CD4-positive, alpha-beta T cell (primary cell): ENCODE results near the gene PRX. TPM values are rescaled to one million over a fixed set of nuclear protein-coding genes. Genes with fewer than 3 reads are reported as not detected.
"Not testable (repeated sequence)": the region's sequence is repeated elsewhere in the genome, so short reads cannot be mapped to it uniquely, and the experiment has no call there.

ENCODE experiments used
- ATAC-seq: fragments of 200-7000 bp; cut with Tn5 transposase; one replicate; pipeline ENCODE4 v1.10.0; 2022; ENCODE audit warnings: mild to moderate bottlenecking; ENCODE audit not compliant: poor library complexity
- CTCF ChIA-PET: fragments of 350-600 bp; sonication (Branson Sonifier 250); formaldehyde crosslinking; loops from one replicate; lab custom pipeline; 2021; ENCODE audit warnings: antibody characterized with exemption, inconsistent platforms; lab: Charles Lee
- POLR2A ChIA-PET: fragments of 350-600 bp; sonication (Branson Sonifier 250); formaldehyde crosslinking; loops from one replicate; lab custom pipeline; 2021; ENCODE audit warnings: antibody characterized with exemption, inconsistent platforms; lab: Charles Lee
- DNase-seq, 14 experiments: peaks; one replicate each; pipeline ENCODE4 v3.0.0-alpha.2; 2013 to 2020; ENCODE audit warnings: mixed read lengths in 2 of 14
- H3K27ac ChIP-seq, 2 donors: one replicate each; pipeline versions ENCODE4 v1.5.1 to v1.7.0; 2013; ENCODE audit warnings: low read length in 2 of 2, low read depth in 1 of 2, mild to moderate bottlenecking in 1 of 2
- H3K27me3 ChIP-seq, 2 experiments: 1 replicate in 1 of 2; 2 replicates in 1 of 2; pipeline versions ENCODE4 v1.6.1 to v1.7.0; 2013; ENCODE audit warnings: low read length in 2 of 2, control low read depth in 1 of 2, mild to moderate bottlenecking in 1 of 2, moderate library complexity in 1 of 2; ENCODE audit not compliant: insufficient read depth in 2 of 2, control insufficient read depth in 1 of 2
- H3K36me3 ChIP-seq: one replicate; pipeline ENCODE4 v1.6.1; 2013; ENCODE audit warnings: low read length, control low read depth; ENCODE audit not compliant: insufficient read depth
- H3K4me1 ChIP-seq: one replicate; pipeline ENCODE4 v1.6.1; 2013; ENCODE audit warnings: low read length, control low read depth; ENCODE audit not compliant: insufficient read depth
- H3K4me3 ChIP-seq: one replicate; pipeline ENCODE4 v1.5.1; 2013; ENCODE audit warnings: mild to moderate bottlenecking, low read length, moderate library complexity
- H3K9me3 ChIP-seq, 2 experiments: 1 replicate in 1 of 2; 2 replicates in 1 of 2; pipeline versions ENCODE4 v1.6.1 to v1.7.0; 2013; ENCODE audit warnings: low read length in 2 of 2, mild to moderate bottlenecking in 2 of 2, control low read depth in 1 of 2, moderate library complexity in 1 of 2; ENCODE audit not compliant: control insufficient read depth in 1 of 2, insufficient read depth in 1 of 2
- H3K27ac Mint-ChIP-seq: one replicate; pipeline ENCODE4 v1.8.0; 2020; ENCODE audit warnings: mixed read lengths
- H3K27me3 Mint-ChIP-seq: one replicate; pipeline ENCODE4 v1.8.0; 2021; ENCODE audit warnings: mixed read lengths
- H3K36me3 Mint-ChIP-seq: one replicate; pipeline ENCODE4 v1.8.0; 2021; ENCODE audit warnings: low read depth, mixed read lengths
- H3K4me1 Mint-ChIP-seq: one replicate; pipeline ENCODE4 v1.8.0; 2021; ENCODE audit warnings: low read depth, mixed read lengths
- H3K4me3 Mint-ChIP-seq: one replicate; pipeline ENCODE4 v1.8.0; 2020; ENCODE audit warnings: mild to moderate bottlenecking, mixed read lengths
- H3K9me3 Mint-ChIP-seq: one replicate; pipeline ENCODE4 v1.8.0; 2020; ENCODE audit warnings: mixed read lengths
- intact Hi-C, 2 experiments: fragments of 100-400 bp; cut with DNase I in 1 of 2; cut with micrococcal nuclease in 1 of 2; formaldehyde crosslinking; loops; one replicate each; pipeline versions ENCODE4 v1.15.1 to v1.9.0; 2023 to 2025; cut with DNase I, micrococcal nuclease
- total RNA-seq, 174 experiments: library from RNA in 2 of 174; stranded (reverse) in 2 of 174; gene quantifications; one replicate each; pipeline ENCODE4 v1.2.3 and lab custom pipeline; 2021 to 2026
- TF ChIP-seq, protein P1 (sequence below): fragments of 200-600 bp; IDR thresholded peaks from one replicate; pipeline ENCODE4 v1.8.0; 2022; ENCODE audit warnings: antibody characterized with exemption, mild to moderate bottlenecking

Gene PRX
- total RNA-seq, 2 experiments from 2014 or later: 1.5 TPM

DNA sequence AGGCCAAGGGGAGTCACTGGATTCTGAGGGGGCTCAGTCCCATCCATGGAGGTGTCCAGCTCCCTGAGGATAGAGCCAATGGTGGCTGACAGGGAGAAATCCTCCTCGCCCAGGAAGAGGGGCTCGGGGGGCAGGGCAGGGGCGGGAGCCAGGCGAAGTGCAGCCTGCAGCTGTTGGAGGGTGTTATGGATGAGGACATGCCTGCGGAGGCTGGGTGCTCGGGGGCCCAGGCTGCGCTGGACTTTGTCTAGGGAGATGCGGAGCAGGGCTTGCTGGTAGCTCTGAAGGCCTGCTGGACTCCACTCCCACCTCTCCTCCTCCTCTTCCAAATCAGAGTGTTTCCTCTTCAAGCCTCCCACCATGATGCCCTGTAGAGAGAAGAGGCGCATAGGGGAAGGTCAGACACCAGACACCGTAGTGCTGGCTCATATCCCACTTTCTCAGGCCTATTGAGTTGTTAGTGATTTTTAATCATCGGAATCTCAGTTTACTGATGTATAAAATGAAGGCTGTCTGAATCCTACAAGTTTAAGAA lies 28.6 kb upstream of the PRX start:
- intact Hi-C loops: loop anchor here (2.0 to 10.0 kb wide), 3 partner anchors 15 to 617 kb away; partner anchors contain the start of gene AKT2 (in 1 of the 2)
- Histone ChIP-seq H3K4me1 (peaks cover 18% of the 10 kb centered on the region), H3K9me3 (no peaks in the 10 kb centered on the region), H3K27me3 (no peaks in the 10 kb centered on the region), H3K36me3 (peaks cover 21% of the 10 kb centered on the region), H3K27ac (no peak overlapping the region), H3K4me3 (no peak overlapping the region)
- DNase-seq (no peak), ATAC-seq (no peak)
- TF ChIP-seq, protein P1, sequence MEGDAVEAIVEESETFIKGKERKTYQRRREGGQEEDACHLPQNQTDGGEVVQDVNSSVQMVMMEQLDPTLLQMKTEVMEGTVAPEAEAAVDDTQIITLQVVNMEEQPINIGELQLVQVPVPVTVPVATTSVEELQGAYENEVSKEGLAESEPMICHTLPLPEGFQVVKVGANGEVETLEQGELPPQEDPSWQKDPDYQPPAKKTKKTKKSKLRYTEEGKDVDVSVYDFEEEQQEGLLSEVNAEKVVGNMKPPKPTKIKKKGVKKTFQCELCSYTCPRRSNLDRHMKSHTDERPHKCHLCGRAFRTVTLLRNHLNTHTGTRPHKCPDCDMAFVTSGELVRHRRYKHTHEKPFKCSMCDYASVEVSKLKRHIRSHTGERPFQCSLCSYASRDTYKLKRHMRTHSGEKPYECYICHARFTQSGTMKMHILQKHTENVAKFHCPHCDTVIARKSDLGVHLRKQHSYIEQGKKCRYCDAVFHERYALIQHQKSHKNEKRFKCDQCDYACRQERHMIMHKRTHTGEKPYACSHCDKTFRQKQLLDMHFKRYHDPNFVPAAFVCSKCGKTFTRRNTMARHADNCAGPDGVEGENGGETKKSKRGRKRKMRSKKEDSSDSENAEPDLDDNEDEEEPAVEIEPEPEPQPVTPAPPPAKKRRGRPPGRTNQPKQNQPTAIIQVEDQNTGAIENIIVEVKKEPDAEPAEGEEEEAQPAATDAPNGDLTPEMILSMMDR: no peak
- peak overlapping the region; percentile 96 for H3K4me3 Mint-ChIP-seq
- CTCF ChIA-PET: interaction anchor here (1.7 to 4.2 kb wide), 2 partner anchors 21 to 24 kb away, joined by 4 to 32 read pairs; partner anchors contain the start of gene BLVRB
- H3K27me3 Mint-ChIP-seq: no peaks in the 10 kb centered on the region
- H3K9me3 Mint-ChIP-seq: no peaks in the 10 kb centered on the region
- peaks cover 29% of the 10 kb centered on the region for H3K36me3 Mint-ChIP-seq
- no peak overlapping the region for H3K27ac Mint-ChIP-seq
- POLR2A ChIA-PET: interaction anchor here (3.6 to 4.6 kb wide), 2 partner anchors 15 to 23 kb away, joined by 28 to 70 read pairs; partner anchors contain the start of genes BLVRB and SERTAD1
- peaks cover 18% of the 10 kb centered on the region for H3K4me1 Mint-ChIP-seq

DNA sequence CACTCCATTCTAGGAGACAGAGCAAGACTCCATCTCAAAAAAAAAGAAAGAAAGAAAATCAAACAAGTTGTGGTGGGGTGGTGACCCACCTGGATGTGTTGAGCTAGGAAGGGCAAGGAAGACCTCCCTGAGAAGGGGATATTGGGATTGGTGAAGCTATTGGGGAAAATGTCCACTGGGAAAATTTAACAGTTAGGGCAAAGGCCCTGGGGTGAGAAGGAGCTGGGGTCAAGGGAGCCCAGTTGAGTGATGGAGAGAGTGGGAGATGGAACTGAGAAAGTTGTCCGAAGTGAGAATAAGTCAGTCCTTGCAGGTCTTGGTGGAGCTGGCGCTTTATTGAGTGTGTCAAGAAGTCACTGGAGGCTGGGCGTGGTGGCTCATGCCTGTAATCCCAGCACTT lies 25.1 kb upstream of the PRX start:
- peaks cover 15% of the 10 kb centered on the region for H3K36me3 Mint-ChIP-seq
- DNase-seq: no peak
- no peak overlapping the region for H3K4me3 ChIP-seq
- H3K4me1 ChIP-seq: peaks cover 20% of the 10 kb centered on the region
- H3K27me3 Mint-ChIP-seq: no peaks in the 10 kb centered on the region
- POLR2A ChIA-PET: interaction anchor here (1.5 kb wide), 1 partner anchor 12 kb away, joined by 10 read pairs; the partner anchor contains the start of gene SERTAD1
- H3K27ac ChIP-seq: no peak overlapping the region
- no peak overlapping the region for H3K27ac Mint-ChIP-seq
- CTCF ChIA-PET: no interaction called here
- TF ChIP-seq, protein P1: no peak
- no peaks in the 10 kb centered on the region for H3K9me3 Mint-ChIP-seq
- H3K9me3 ChIP-seq: no peaks in the 10 kb centered on the region
- peaks cover 24% of the 10 kb centered on the region for H3K4me1 Mint-ChIP-seq
- peaks cover 21% of the 10 kb centered on the region for H3K36me3 ChIP-seq
- ATAC-seq: no peak
- peak overlapping the region; percentile 38 for H3K4me3 Mint-ChIP-seq
- intact Hi-C loops: no loop called here
- H3K27me3 ChIP-seq: no peaks in the 10 kb centered on the region

DNA sequence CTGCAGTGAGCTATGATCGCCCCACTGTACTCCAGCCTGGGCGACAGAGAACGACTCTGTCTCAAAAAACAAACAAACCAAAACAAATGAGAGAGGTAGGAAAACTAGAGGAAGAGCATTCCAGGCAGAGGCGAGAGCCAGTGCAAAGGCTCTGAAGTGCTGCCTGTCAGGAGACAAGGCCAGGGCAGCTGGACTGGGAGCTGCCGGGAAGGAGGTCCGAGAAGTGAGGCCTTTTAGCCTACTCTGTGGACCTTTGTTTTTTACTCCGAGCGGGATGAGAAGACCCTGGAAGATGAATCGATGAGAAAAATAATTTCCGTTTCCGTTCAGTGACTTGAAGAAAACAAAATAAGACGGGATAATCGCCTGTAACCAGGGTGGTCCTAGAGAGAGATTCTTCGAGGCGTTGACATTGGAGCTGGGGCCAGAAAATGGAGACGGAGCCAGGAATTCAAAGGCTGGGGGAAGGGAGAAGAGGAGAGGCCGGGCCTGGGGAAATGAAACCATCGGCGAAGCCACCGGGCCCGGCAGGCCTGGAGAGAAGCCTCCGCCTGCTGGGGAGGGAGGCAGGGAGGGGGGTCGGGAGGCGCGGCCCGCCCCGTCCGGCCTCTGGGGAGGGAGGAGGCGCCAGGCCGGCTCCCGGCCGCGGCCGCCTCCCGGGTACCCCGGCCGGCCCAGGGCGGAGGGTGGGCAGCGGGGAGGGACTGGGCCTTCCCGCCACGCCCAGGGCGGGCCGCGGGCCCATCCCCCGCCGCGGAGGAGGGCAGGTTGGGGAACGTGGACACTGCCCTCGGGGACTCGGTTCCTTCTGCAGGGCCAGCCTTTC lies 20.4 kb upstream of the PRX start:
- Histone ChIP-seq H3K9me3 (no peaks in the 10 kb centered on the region), H3K4me3 (peak overlapping the region; percentile 50), H3K36me3 (no peaks in the 10 kb centered on the region), H3K4me1 (peaks cover 15% of the 10 kb centered on the region), H3K27me3 (no peaks in the 10 kb centered on the region), H3K27ac (peak overlapping the region; percentile 56 to 58)
- peak; percentile 88 for ATAC-seq
- intact Hi-C loops: no loop called here
- H3K27me3 Mint-ChIP-seq: no peaks in the 10 kb centered on the region
- peak overlapping the region; percentile 95 for H3K4me3 Mint-ChIP-seq
- peak overlapping the region; percentile 93 for H3K27ac Mint-ChIP-seq
- POLR2A ChIA-PET: interaction anchor here (1.1 to 4.2 kb wide), 5 partner anchors 7 to 32 kb away, joined by 3 to 23 read pairs (median 7); partner anchors contain the start of genes BLVRB, SERTAD1 and SERTAD3
- DNase-seq: peak; percentile 22 to 78 (median 48)
- CTCF ChIA-PET: interaction anchor here (1.4 kb wide), 1 partner anchor 13 kb away, joined by 6 read pairs; no protein-coding TSS in a partner anchor
- H3K9me3 Mint-ChIP-seq: no peaks in the 10 kb centered on the region
- peaks cover 14% of the 10 kb centered on the region for H3K4me1 Mint-ChIP-seq
- TF ChIP-seq, protein P1: no peak
- peaks cover 4% of the 10 kb centered on the region for H3K36me3 Mint-ChIP-seq

- Mint-ChIP-seq H3K4me1 (peaks cover 14% of the 10 kb centered on the region), H3K4me3 (peak overlapping the region; percentile 95), H3K27ac (peak overlapping the region; percentile 93)
- ChIA-PET CTCF (interaction anchor here (1.4 kb wide), 1 partner anchor 12 kb away, joined by 6 read pairs; no protein-coding TSS in a partner anchor), POLR2A (interaction anchor here (0.7 to 4.2 kb wide), 4 partner anchors 8 to 230 kb away, joined by 5 to 23 read pairs (median 10); partner anchors contain the start of gene SERTAD3)
- H3K27ac ChIP-seq, H3K4me3 ChIP-seq, DNase-seq, H3K27me3 ChIP-seq, H3K9me3 ChIP-seq, H3K9me3 Mint-ChIP-seq, H3K27me3 Mint-ChIP-seq, ATAC-seq, H3K36me3 ChIP-seq, H3K36me3 Mint-ChIP-seq, intact Hi-C loops: not testable (repeated sequence)
- H3K4me1 ChIP-seq: peaks cover 15% of the 10 kb centered on the region
Measured at GRCh38 chr19:40432760-40433159, 19.6 kb upstream of the PRX start.
